Measurements from ENCODE around the gene TBL1X.

- TF ChIP-seq POLR2AphosphoS5 (IDR thresholded peaks at IDR 0.05; ENCODE audit: low read length) = no peak
- no peak for TF ChIP-seq REST (IDR thresholded peaks at IDR 0.05; ENCODE audit: low read depth, low read length)
- no peak for TF ChIP-seq CTCF (IDR thresholded peaks at IDR 0.05 in 2 of 3, conservative IDR thresholded peaks at IDR 0.05 in 1 of 3; ENCODE audit: control insufficient read depth in 2 of 3, extremely low read depth in 1 of 3, insufficient read depth in 1 of 3, low read depth in 3 of 3, low read length in 3 of 3)
- TF ChIP-seq PBX3 (IDR thresholded peaks at IDR 0.05; ENCODE audit: insufficient replicate concordance, low read depth, low read length) = no peak
- TF ChIP-seq NR2F1 (conservative IDR thresholded peaks at IDR 0.05) = no peak
- TF ChIP-seq BHLHE40 (IDR thresholded peaks at IDR 0.05; ENCODE audit: borderline replicate concordance in 1 of 2, low read depth in 2 of 2, low read length in 1 of 2) = no peak
- TF ChIP-seq USF1 (IDR thresholded peaks at IDR 0.05; ENCODE audit: borderline replicate concordance, extremely low read length, insufficient read depth, low read depth, low read length) = no peak
- no peak for TF ChIP-seq ZNF24 (IDR thresholded peaks at IDR 0.05)
- TF ChIP-seq CHD2 (IDR thresholded peaks at IDR 0.05; ENCODE audit: borderline replicate concordance, low read depth, low read length) = no peak
- TF ChIP-seq NFIC (IDR thresholded peaks at IDR 0.05; ENCODE audit: low read depth, low read length) = no peak
- TF ChIP-seq CHD1 (IDR thresholded peaks at IDR 0.05; ENCODE audit: low read depth, low read length) = no peak
- no peak for TF ChIP-seq ZNF384 (IDR thresholded peaks at IDR 0.05; ENCODE audit: borderline replicate concordance, low read depth, low read length)
Observed at GRCh38 chrX:9775930-9776329, 311.1 kb downstream of the TBL1X start.

Measured in GM12878 (cell line).